CD4-positive, CD25-positive, alpha-beta regulatory T cell (primary cell): Measurements from ENCODE around the gene HLA-DOB. TPM values are rescaled to one million over a fixed set of nuclear protein-coding genes. Genes with fewer than 3 reads are reported as not detected.
A peak's percentile ranks its signal among the peaks of the same experiment; 100 is the strongest.

ENCODE experiments used
- ATAC-seq, 2 donors: fragments of 150-1000 bp; cut with Tn5 transposase; one replicate each; pipeline ENCODE4 v1.10.0; 2021; ENCODE audit warnings: low read depth in 2 of 2, moderate number of reproducible peaks in 2 of 2, moderate library complexity in 1 of 2
- DNase-seq, 3 donors: peaks; one replicate each; pipeline versions ENCODE4 v3.0.0 to v3.0.0-alpha.2; 2012 to 2022; ENCODE audit warnings: mixed read lengths in 1 of 3
- H3K27ac ChIP-seq: one replicate; pipeline ENCODE4 v1.7.0; 2013; ENCODE audit warnings: mild to moderate bottlenecking, low read length; ENCODE audit not compliant: insufficient read depth, poor library complexity, severe bottlenecking
- H3K27me3 ChIP-seq: one replicate; pipeline ENCODE4 v1.7.0; 2013; ENCODE audit warnings: low read length; ENCODE audit not compliant: control insufficient read depth, insufficient read depth
- H3K36me3 ChIP-seq: one replicate; pipeline ENCODE4 v1.7.0; 2013; ENCODE audit warnings: mild to moderate bottlenecking, low read length, moderate library complexity; ENCODE audit not compliant: control insufficient read depth, insufficient read depth
- H3K4me1 ChIP-seq: 2 replicates; pipeline ENCODE4 v1.7.0; 2013; ENCODE audit warnings: mild to moderate bottlenecking, low read length; ENCODE audit not compliant: insufficient read depth, control insufficient read depth, poor library complexity, severe bottlenecking
- H3K4me3 ChIP-seq: one replicate; pipeline ENCODE4 v1.7.0; 2013; ENCODE audit warnings: low read depth, mild to moderate bottlenecking, low read length, moderate library complexity
- H3K9me3 ChIP-seq, 2 experiments: 1 replicate in 1 of 2; 2 replicates in 1 of 2; pipeline ENCODE4 v1.7.0; 2013; ENCODE audit warnings: low read length in 2 of 2, mild to moderate bottlenecking in 1 of 2, moderate library complexity in 1 of 2; ENCODE audit not compliant: control insufficient read depth in 2 of 2
- H3K27ac Mint-ChIP-seq, 3 donors: one replicate each; pipeline ENCODE4 v1.8.0; 2020 to 2022; ENCODE audit warnings: mild to moderate bottlenecking in 3 of 3, mixed read lengths in 3 of 3, moderate library complexity in 2 of 3
- H3K27me3 Mint-ChIP-seq: one replicate; pipeline ENCODE4 v1.8.0; 2022; ENCODE audit warnings: mild to moderate bottlenecking, mixed read lengths
- H3K36me3 Mint-ChIP-seq: one replicate; pipeline ENCODE4 v1.8.0; 2020; ENCODE audit warnings: mixed read lengths
- H3K4me1 Mint-ChIP-seq, 4 donors: one replicate each; pipeline ENCODE4 v1.8.0; 2020 to 2022; ENCODE audit warnings: mixed read lengths in 4 of 4, mild to moderate bottlenecking in 1 of 4
- H3K4me3 Mint-ChIP-seq, 4 donors: one replicate each; pipeline ENCODE4 v1.8.0; 2020 to 2022; ENCODE audit warnings: mild to moderate bottlenecking in 4 of 4, mixed read lengths in 4 of 4, moderate library complexity in 3 of 4
- H3K9me3 Mint-ChIP-seq, 7 donors: one replicate each; pipeline ENCODE4 v1.8.0; 2020 to 2022; ENCODE audit warnings: mixed read lengths in 7 of 7, mild to moderate bottlenecking in 3 of 7, moderate library complexity in 2 of 7
- polyA plus RNA-seq, 4 donors: library from polyadenylated mRNA; unstranded; fragments of 300-500 nt; fragmentation: Illumina TruSeq; gene quantifications; one replicate each; pipeline ENCODE4 v1.2.3, GENCODE V29; 2021
- total RNA-seq: library from RNA; stranded (reverse); gene quantifications from one replicate; pipeline ENCODE4 v1.2.3, GENCODE V29; 2022

HLA-DOB gene
- total and polyA plus RNA-seq, 5 donors from 2014 or later = 0.31 to 6.8 (median 2.7) TPM

GRCh38 chr6:32833664-32834063, 16.9 kb upstream of the HLA-DOB start:
- no peaks in the 10 kb centered on the region for H3K27me3 Mint-ChIP-seq
- H3K4me3 Mint-ChIP-seq = peak overlapping the region in 2 of 4 donors; percentile 55 to 96

GRCh38 chr6:32832535-32832934, 15.7 kb upstream of the HLA-DOB start:
- H3K27ac Mint-ChIP-seq = no peak overlapping the region
- peaks cover 34 to 65% (median 59%) of the 10 kb centered on the region in 4 donors for H3K4me1 Mint-ChIP-seq
- Histone ChIP-seq H3K4me3 (no peak overlapping the region), H3K9me3 (no peaks in the 10 kb centered on the region), H3K36me3 (peaks cover 87% of the 10 kb centered on the region), H3K27me3 (no peaks in the 10 kb centered on the region), H3K27ac (no peak overlapping the region), H3K4me1 (peaks cover 28% of the 10 kb centered on the region)
- H3K4me3 Mint-ChIP-seq = no peak overlapping the region
- peaks cover 81% of the 10 kb centered on the region for H3K36me3 Mint-ChIP-seq
- no peaks in the 10 kb centered on the region for H3K27me3 Mint-ChIP-seq
- no peak for ATAC-seq
- H3K9me3 Mint-ChIP-seq = no peaks in the 10 kb centered on the region
- DNase-seq = no peak

More at GRCh38 chr6:32833664-32834063, 16.9 kb upstream of the HLA-DOB start:
- ATAC-seq (no peak), DNase-seq (no peak)
- Mint-ChIP-seq H3K9me3 (no peaks in the 10 kb centered on the region), H3K4me1 (peaks cover 31 to 65% (median 59%) of the 10 kb centered on the region in 4 donors), H3K36me3 (peaks cover 72% of the 10 kb centered on the region), H3K27ac (peak overlapping the region in 2 of 3 donors; percentile 45 to 68)
- Histone ChIP-seq H3K4me3 (no peak overlapping the region), H3K4me1 (peaks cover 34% of the 10 kb centered on the region), H3K27ac (no peak overlapping the region), H3K9me3 (no peaks in the 10 kb centered on the region), H3K36me3 (peaks cover 76% of the 10 kb centered on the region), H3K27me3 (no peaks in the 10 kb centered on the region)

- Mint-ChIP-seq H3K27ac (peak overlapping the region in 2 of 3 donors; percentile 29 to 77), H3K36me3 (peaks cover 75% of the 10 kb centered on the region), H3K4me1 (peaks cover 31 to 49% (median 46%) of the 10 kb centered on the region in 4 donors), H3K9me3 (no peaks in the 10 kb centered on the region), H3K27me3 (no peaks in the 10 kb centered on the region), H3K4me3 (no peak overlapping the region)
- H3K4me1 ChIP-seq = peaks cover 13% of the 10 kb centered on the region
- no peak overlapping the region for H3K27ac ChIP-seq
- H3K4me3 ChIP-seq = no peak overlapping the region
- ATAC-seq = no peak
- peaks cover 84% of the 10 kb centered on the region for H3K36me3 ChIP-seq
- H3K9me3 ChIP-seq = no peaks in the 10 kb centered on the region
- no peak for DNase-seq
- no peaks in the 10 kb centered on the region for H3K27me3 ChIP-seq
These were observed 14.1 kb upstream of the HLA-DOB start for GRCh38 chr6:32830936-32831335.

- Histone ChIP-seq H3K36me3 (peaks cover 74% of the 10 kb centered on the region), H3K27me3 (no peaks in the 10 kb centered on the region), H3K4me3 (no peak overlapping the region), H3K27ac (no peak overlapping the region), H3K9me3 (no peaks in the 10 kb centered on the region), H3K4me1 (peaks cover 8% of the 10 kb centered on the region)
- Mint-ChIP-seq H3K9me3 (no peaks in the 10 kb centered on the region), H3K36me3 (peaks cover 66% of the 10 kb centered on the region), H3K4me1 (peaks cover 28 to 43% (median 38%) of the 10 kb centered on the region in 4 donors), H3K27ac (peak overlapping the region in 2 of 3 donors; percentile 45 to 47), H3K4me3 (no peak overlapping the region), H3K27me3 (no peaks in the 10 kb centered on the region)
- ATAC-seq (no peak), DNase-seq (no peak)
These were observed 13.2 kb upstream of the HLA-DOB start for GRCh38 chr6:32830017-32830416.

GRCh38 chr6:32829495-32829894, 12.7 kb upstream of the HLA-DOB start:
- no peaks in the 10 kb centered on the region for H3K9me3 Mint-ChIP-seq
- H3K36me3 ChIP-seq = peaks cover 69% of the 10 kb centered on the region
- no peak for DNase-seq
- peaks cover 61% of the 10 kb centered on the region for H3K36me3 Mint-ChIP-seq
- no peak overlapping the region for H3K4me3 Mint-ChIP-seq
- H3K4me1 Mint-ChIP-seq = peaks cover 24 to 38% (median 33%) of the 10 kb centered on the region in 4 donors
- peaks cover 3% of the 10 kb centered on the region for H3K4me1 ChIP-seq
- no peaks in the 10 kb centered on the region for H3K27me3 Mint-ChIP-seq
- H3K27ac Mint-ChIP-seq = peak overlapping the region in 1 of 3 donors; percentile 32
- H3K9me3 ChIP-seq = no peaks in the 10 kb centered on the region
- H3K27me3 ChIP-seq = no peaks in the 10 kb centered on the region
- no peak overlapping the region for H3K27ac ChIP-seq
- no peak for ATAC-seq
- H3K4me3 ChIP-seq = no peak overlapping the region

- Histone ChIP-seq H3K27me3 (no peaks in the 10 kb centered on the region), H3K4me1 (peaks cover 3% of the 10 kb centered on the region), H3K4me3 (no peak overlapping the region), H3K36me3 (peaks cover 47% of the 10 kb centered on the region), H3K27ac (no peak overlapping the region), H3K9me3 (no peaks in the 10 kb centered on the region)
- DNase-seq (no peak), ATAC-seq (no peak)
- H3K36me3 Mint-ChIP-seq = peaks cover 39% of the 10 kb centered on the region
- peak overlapping the region in 1 of 4 donors; percentile 62 for H3K4me3 Mint-ChIP-seq
- H3K27me3 Mint-ChIP-seq = no peaks in the 10 kb centered on the region
- H3K4me1 Mint-ChIP-seq = peaks cover 10 to 20% (median 14%) of the 10 kb centered on the region in 4 donors
- H3K27ac Mint-ChIP-seq = peak overlapping the region in 2 of 3 donors; percentile 12 to 33
- no peaks in the 10 kb centered on the region for H3K9me3 Mint-ChIP-seq
These were observed 10.2 kb upstream of the HLA-DOB start for GRCh38 chr6:32827025-32827424.

- DNase-seq (no peak), ATAC-seq (no peak)
- Mint-ChIP-seq H3K27me3 (no peaks in the 10 kb centered on the region), H3K27ac (no peak overlapping the region), H3K4me1 (peaks cover 5 to 14% (median 9%) of the 10 kb centered on the region in 4 donors), H3K4me3 (no peak overlapping the region), H3K9me3 (no peaks in the 10 kb centered on the region), H3K36me3 (peaks cover 28% of the 10 kb centered on the region)
- no peaks in the 10 kb centered on the region for H3K9me3 ChIP-seq
- no peak overlapping the region for H3K4me3 ChIP-seq
- no peak overlapping the region for H3K27ac ChIP-seq
- H3K27me3 ChIP-seq = no peaks in the 10 kb centered on the region
- H3K36me3 ChIP-seq = peaks cover 37% of the 10 kb centered on the region
- H3K4me1 ChIP-seq = peaks cover 3% of the 10 kb centered on the region
These were observed 9.2 kb upstream of the HLA-DOB start for GRCh38 chr6:32825966-32826365.

- no peak overlapping the region for H3K4me3 ChIP-seq
- DNase-seq = no peak
- Mint-ChIP-seq H3K9me3 (no peaks in the 10 kb centered on the region), H3K4me3 (no peak overlapping the region), H3K36me3 (no peaks in the 10 kb centered on the region), H3K27ac (no peak overlapping the region), H3K4me1 (peaks cover 4 to 10% (median 6%) of the 10 kb centered on the region in 4 donors), H3K27me3 (peaks cover 4% of the 10 kb centered on the region)
- ATAC-seq = no peak
- H3K27me3 ChIP-seq = no peaks in the 10 kb centered on the region
- H3K27ac ChIP-seq = no peak overlapping the region
- H3K9me3 ChIP-seq = no peaks in the 10 kb centered on the region
- no peaks in the 10 kb centered on the region for H3K4me1 ChIP-seq
- H3K36me3 ChIP-seq = no peaks in the 10 kb centered on the region
These were observed 2.9 kb upstream of the HLA-DOB start for GRCh38 chr6:32819729-32820128.
